GM04504 (cell line): ENCODE measurements around the gene RHOJ.
"Not testable (repeated sequence)": the region's sequence is repeated elsewhere in the genome, so short reads cannot be mapped to it uniquely, and the experiment has no call there.

Source experiments
- DNase-seq: peaks from one replicate; pipeline ENCODE4 v3.0.0-alpha.2; 2012; ENCODE audit warnings: low read depth

Gene RHOJ

GRCh38 chr14:63299351-63300110 lies 95.3 kb downstream of the RHOJ start:
- no peak for DNase-seq

- no peak for DNase-seq
These were observed 96.6 kb downstream of the RHOJ start for GRCh38 chr14:63300854-63301253.

GRCh38 chr14:63301891-63302534 lies 97.8 kb downstream of the RHOJ start:
- DNase-seq: no peak

- DNase-seq: not testable (repeated sequence)
These were observed 100.2 kb downstream of the RHOJ start for GRCh38 chr14:63304429-63304828.

GRCh38 chr14:63308723-63309317 lies 104.6 kb downstream of the RHOJ start:
- DNase-seq: no peak

GRCh38 chr14:63318835-63319234 lies 114.6 kb downstream of the RHOJ start, which contains the start of gene GPHB5:
TSS of gene GPHB5 (minus strand) at chr14:63318935. CDS start at chr14:63317849, 1,086 bp downstream.
- DNase-seq: no peak

- DNase-seq: no peak
These were observed 118.2 kb downstream of the RHOJ start for GRCh38 chr14:63322472-63322871.

GRCh38 chr14:63322897-63323573 lies 118.8 kb downstream of the RHOJ start:
- no peak for DNase-seq

- DNase-seq: no peak
These were observed 122.6 kb downstream of the RHOJ start for GRCh38 chr14:63326840-63327239.

- DNase-seq: no peak
These were observed 124.8 kb downstream of the RHOJ start for GRCh38 chr14:63328787-63329737.

- no peak for DNase-seq
These were observed 138.1 kb downstream of the RHOJ start for GRCh38 chr14:63342371-63342770.
